ENCODE results near the gene GRB10.

DNA sequence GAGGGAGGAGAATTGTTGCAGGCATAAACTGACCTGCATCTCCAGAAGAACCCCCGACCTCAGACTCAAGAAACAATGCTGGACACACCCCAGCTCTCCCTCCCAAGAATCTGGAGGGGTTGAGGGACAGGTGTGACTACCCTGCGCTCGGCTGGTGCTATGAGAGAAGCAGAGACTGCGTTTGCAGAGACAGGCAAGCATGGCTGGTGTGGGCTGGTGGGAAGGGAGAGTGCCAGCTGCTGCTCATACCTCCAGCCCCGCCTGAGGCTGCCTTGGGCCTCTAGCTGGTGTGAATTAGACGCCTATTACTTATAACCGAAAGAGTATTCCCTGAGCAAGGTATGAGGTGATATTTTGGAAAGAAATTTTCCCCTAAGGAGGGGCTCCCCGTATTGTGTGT, 169.2 kb downstream of the GRB10 start:
- TF ChIP-seq, protein P1, sequence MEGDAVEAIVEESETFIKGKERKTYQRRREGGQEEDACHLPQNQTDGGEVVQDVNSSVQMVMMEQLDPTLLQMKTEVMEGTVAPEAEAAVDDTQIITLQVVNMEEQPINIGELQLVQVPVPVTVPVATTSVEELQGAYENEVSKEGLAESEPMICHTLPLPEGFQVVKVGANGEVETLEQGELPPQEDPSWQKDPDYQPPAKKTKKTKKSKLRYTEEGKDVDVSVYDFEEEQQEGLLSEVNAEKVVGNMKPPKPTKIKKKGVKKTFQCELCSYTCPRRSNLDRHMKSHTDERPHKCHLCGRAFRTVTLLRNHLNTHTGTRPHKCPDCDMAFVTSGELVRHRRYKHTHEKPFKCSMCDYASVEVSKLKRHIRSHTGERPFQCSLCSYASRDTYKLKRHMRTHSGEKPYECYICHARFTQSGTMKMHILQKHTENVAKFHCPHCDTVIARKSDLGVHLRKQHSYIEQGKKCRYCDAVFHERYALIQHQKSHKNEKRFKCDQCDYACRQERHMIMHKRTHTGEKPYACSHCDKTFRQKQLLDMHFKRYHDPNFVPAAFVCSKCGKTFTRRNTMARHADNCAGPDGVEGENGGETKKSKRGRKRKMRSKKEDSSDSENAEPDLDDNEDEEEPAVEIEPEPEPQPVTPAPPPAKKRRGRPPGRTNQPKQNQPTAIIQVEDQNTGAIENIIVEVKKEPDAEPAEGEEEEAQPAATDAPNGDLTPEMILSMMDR (IDR thresholded peaks at IDR 0.05) = no peak
- no peak for TF ChIP-seq POLR2A (IDR thresholded peaks at IDR 0.05)

Data from testis (tissue), 2 donors.